Activated naive CD4-positive, alpha-beta T cell treated with anti-CD3 and anti-CD28 coated beads for 36 hours (primary cell): ENCODE results near the gene GP1BA. TPM values are rescaled to one million over a fixed set of nuclear protein-coding genes. Genes with fewer than 3 reads are reported as not detected.

ENCODE experiments used
- CTCF ChIA-PET: fragments of 350-600 bp; sonication (Branson Sonifier 250); formaldehyde crosslinking; loops from one replicate; lab custom pipeline; 2021; ENCODE audit warnings: antibody characterized with exemption; lab: Charles Lee
- DNase-seq: peaks from one replicate; pipeline ENCODE4 v3.0.0-alpha.2; 2020
- H3K27ac Mint-ChIP-seq: one replicate; pipeline ENCODE4 v1.8.0; 2021; ENCODE audit warnings: mild to moderate bottlenecking, mixed read lengths
- H3K27me3 Mint-ChIP-seq: one replicate; pipeline ENCODE4 v1.8.0; 2021; ENCODE audit warnings: low read depth, mixed read lengths
- H3K36me3 Mint-ChIP-seq: one replicate; pipeline ENCODE4 v1.8.0; 2021; ENCODE audit warnings: low read depth, mixed read lengths
- H3K4me1 Mint-ChIP-seq: one replicate; pipeline ENCODE4 v1.8.0; 2021; ENCODE audit warnings: low read depth, mixed read lengths
- H3K4me3 Mint-ChIP-seq: one replicate; pipeline ENCODE4 v1.8.0; 2021; ENCODE audit warnings: mild to moderate bottlenecking, moderate library complexity, mixed read lengths
- H3K9me3 Mint-ChIP-seq: one replicate; pipeline ENCODE4 v1.8.0; 2021; ENCODE audit warnings: mixed read lengths
- intact Hi-C: fragments of 100-400 bp; cut with micrococcal nuclease; formaldehyde crosslinking; loops from one replicate; pipeline ENCODE4 v1.15.1; 2023
- microRNA-seq: library from miRNA; unstranded; fragments of <30 nt; microRNA quantifications from one replicate; pipeline ENCODE4 v1.2.0, GENCODE V29; 2022; ENCODE audit warnings: borderline microRNAs expressed, borderline replicate concordance
- total RNA-seq, 2 experiments: library from RNA; stranded (reverse); gene quantifications; one replicate each; pipeline ENCODE4 v1.2.3, GENCODE V29; 2021

Gene GP1BA
- total RNA-seq, 2 experiments from 2014 or later = not detected

- intact Hi-C loops = no loop called here
- Mint-ChIP-seq H3K27me3 (no peaks in the 10 kb centered on the region), H3K4me3 (no peak overlapping the region), H3K4me1 (peaks cover 26% of the 10 kb centered on the region), H3K9me3 (no peaks in the 10 kb centered on the region), H3K27ac (no peak overlapping the region), H3K36me3 (peaks cover 22% of the 10 kb centered on the region)
- no peak for DNase-seq
- CTCF ChIA-PET = interaction anchor here (0.8 kb wide), 1 partner anchor 15 kb away, joined by 3 read pairs; no protein-coding TSS in a partner anchor
These were observed 41.4 kb downstream of the GP1BA start for GRCh38 chr17:4973256-4974114.

GRCh38 chr17:4974115-4974670 lies 42.1 kb downstream of the GP1BA start:
- H3K36me3 Mint-ChIP-seq = peaks cover 22% of the 10 kb centered on the region
- intact Hi-C loops = no loop called here
- H3K27me3 Mint-ChIP-seq = no peaks in the 10 kb centered on the region
- H3K27ac Mint-ChIP-seq = no peak overlapping the region
- CTCF ChIA-PET = no interaction called here
- H3K9me3 Mint-ChIP-seq = no peaks in the 10 kb centered on the region
- no peak for DNase-seq
- peaks cover 20% of the 10 kb centered on the region for H3K4me1 Mint-ChIP-seq
- no peak overlapping the region for H3K4me3 Mint-ChIP-seq

GRCh38 chr17:4978726-4979125 lies 46.6 kb downstream of the GP1BA start:
- Mint-ChIP-seq H3K36me3 (peaks cover 28% of the 10 kb centered on the region), H3K27me3 (no peaks in the 10 kb centered on the region), H3K4me1 (peaks cover 19% of the 10 kb centered on the region), H3K27ac (no peak overlapping the region), H3K9me3 (no peaks in the 10 kb centered on the region), H3K4me3 (no peak overlapping the region)
- CTCF ChIA-PET = interaction anchor here (3.5 kb wide), 1 partner anchor 84 kb away, joined by 27 read pairs; no protein-coding TSS in a partner anchor
- no peak for DNase-seq
- intact Hi-C loops = no loop called here

- H3K27ac Mint-ChIP-seq = peak overlapping the region; percentile 67
- DNase-seq = peak; percentile 62
- no peak overlapping the region for H3K4me3 Mint-ChIP-seq
- no peaks in the 10 kb centered on the region for H3K9me3 Mint-ChIP-seq
- intact Hi-C loops = loop anchor here (1.0 to 5.0 kb wide), 2 partner anchors 37 to 82 kb away; no protein-coding TSS in a partner anchor
- H3K27me3 Mint-ChIP-seq = no peaks in the 10 kb centered on the region
- CTCF ChIA-PET = interaction anchor here (0.7 to 3.5 kb wide), 9 partner anchors 9 to 916 kb away, joined by 3 to 27 read pairs (median 5); partner anchors contain the start of gene SPAG7
- peaks cover 27% of the 10 kb centered on the region for H3K36me3 Mint-ChIP-seq
- H3K4me1 Mint-ChIP-seq = peaks cover 23% of the 10 kb centered on the region
These were observed 48.7 kb downstream of the GP1BA start for GRCh38 chr17:4980644-4981216.

- H3K9me3 Mint-ChIP-seq = no peaks in the 10 kb centered on the region
- no peaks in the 10 kb centered on the region for H3K27me3 Mint-ChIP-seq
- H3K27ac Mint-ChIP-seq = no peak overlapping the region
- no peak overlapping the region for H3K4me3 Mint-ChIP-seq
- no peak for DNase-seq
- H3K36me3 Mint-ChIP-seq = peaks cover 24% of the 10 kb centered on the region
- CTCF ChIA-PET = interaction anchor here (1.4 kb wide), 1 partner anchor 79 kb away, joined by 4 read pairs; no protein-coding TSS in a partner anchor
- H3K4me1 Mint-ChIP-seq = peaks cover 33% of the 10 kb centered on the region
- intact Hi-C loops = loop anchor here (5.0 kb wide), 1 partner anchor 35 kb away; no protein-coding TSS in a partner anchor
These were observed 50.2 kb downstream of the GP1BA start for GRCh38 chr17:4982305-4982704.

Small RNA genes lying within 50 kb of the gene (microRNA-seq; reads per million reads assigned to microRNA genes)
- gene MIR6864 (not detected), gene MIR6865 (not detected)

Other genes starting within 250 kb of the GP1BA start
- gene PELP1, start 228.1 kb upstream of the GP1BA start, total RNA-seq = 10 to 100 TPM; 79.0 to 91.2 TPM
- gene ARRB2, start 221.6 kb upstream of the GP1BA start, total RNA-seq = 100 to 1,000 TPM; 169 to 174 TPM
- 10 to 100 TPM; 15.9 to 17.1 TPM for gene MED11, start 200.8 kb upstream of the GP1BA start, total RNA-seq
- under 1 TPM in 1 of 2 experiments, not detected in 1; 0.17 TPM for gene ZMYND15, start 192.4 kb upstream of the GP1BA start, total RNA-seq
- 1 to 10 TPM; 2.0 to 2.3 TPM for gene CXCL16, start 192.3 kb upstream of the GP1BA start, total RNA-seq
- not detected for gene TM4SF5, start 160.4 kb upstream of the GP1BA start, total RNA-seq
- gene VMO1, start 145.9 kb upstream of the GP1BA start, total RNA-seq = under 1 TPM in 1 of 2 experiments, not detected in 1; 0.60 TPM
- not detected for gene GLTPD2, start 143.3 kb upstream of the GP1BA start, total RNA-seq
- gene PSMB6, start 136.1 kb upstream of the GP1BA start, total RNA-seq = 100 to 1,000 TPM; 171 to 186 TPM
- 10 to 100 TPM; 17.4 to 17.6 TPM for gene PLD2, start 125.1 kb upstream of the GP1BA start, total RNA-seq
- gene MINK1, start 98.9 kb upstream of the GP1BA start, total RNA-seq = 10 to 100 TPM; 49.1 to 50.4 TPM
- 1 to 10 TPM; 1.9 TPM for gene C17orf107, start 32.7 kb upstream of the GP1BA start, total RNA-seq
- under 1 TPM; 0.22 to 0.38 TPM for gene CHRNE, start 29.2 kb upstream of the GP1BA start, total RNA-seq
- gene SLC25A11, start 7.8 kb downstream of the GP1BA start, total RNA-seq = 10 to 100 TPM; 63.8 to 65.2 TPM
- gene RNF167, start 8.0 kb downstream of the GP1BA start, total RNA-seq = 100 to 1,000 TPM; 133 to 140 TPM
- 1,000 to 10,000 TPM; 1,812 to 1,876 TPM for gene PFN1, start 16.3 kb downstream of the GP1BA start, total RNA-seq
- gene ENO3, start 18.8 kb downstream of the GP1BA start, total RNA-seq = 10 to 100 TPM; 26.7 to 28.9 TPM
- 10 to 100 TPM; 68.6 to 70.2 TPM for gene SPAG7, start 35.5 kb downstream of the GP1BA start, total RNA-seq
- gene CAMTA2, start 55.4 kb downstream of the GP1BA start, total RNA-seq = 10 to 100 TPM; 79.1 to 79.5 TPM
- under 1 TPM; 0.21 to 0.54 TPM for gene INCA1, start 65.2 kb downstream of the GP1BA start, total RNA-seq
- gene KIF1C, start 65.7 kb downstream of the GP1BA start, total RNA-seq = 10 to 100 TPM; 30.5 to 31.1 TPM
- gene SLC52A1, start 103.1 kb downstream of the GP1BA start, total RNA-seq = under 1 TPM; 0.12 to 0.19 TPM
- gene ZFP3, start 146.2 kb downstream of the GP1BA start, total RNA-seq = under 1 TPM; 0.62 to 0.83 TPM
- gene ZNF232, start 179.6 kb downstream of the GP1BA start, total RNA-seq = 1 to 10 TPM; 9.1 to 9.5 TPM
- gene USP6, start 183.8 kb downstream of the GP1BA start, total RNA-seq = under 1 TPM in 1 of 2 experiments, not detected in 1; 0.05 TPM